Measurements from ENCODE around the gene CRB3. TPM values are rescaled to one million over a fixed set of nuclear protein-coding genes. Genes with fewer than 3 reads are reported as not detected.

Gene CRB3
- total RNA-seq, 4 donors from 2014 or later: 67.3 to 113 (median 76.1) TPM

DNA sequence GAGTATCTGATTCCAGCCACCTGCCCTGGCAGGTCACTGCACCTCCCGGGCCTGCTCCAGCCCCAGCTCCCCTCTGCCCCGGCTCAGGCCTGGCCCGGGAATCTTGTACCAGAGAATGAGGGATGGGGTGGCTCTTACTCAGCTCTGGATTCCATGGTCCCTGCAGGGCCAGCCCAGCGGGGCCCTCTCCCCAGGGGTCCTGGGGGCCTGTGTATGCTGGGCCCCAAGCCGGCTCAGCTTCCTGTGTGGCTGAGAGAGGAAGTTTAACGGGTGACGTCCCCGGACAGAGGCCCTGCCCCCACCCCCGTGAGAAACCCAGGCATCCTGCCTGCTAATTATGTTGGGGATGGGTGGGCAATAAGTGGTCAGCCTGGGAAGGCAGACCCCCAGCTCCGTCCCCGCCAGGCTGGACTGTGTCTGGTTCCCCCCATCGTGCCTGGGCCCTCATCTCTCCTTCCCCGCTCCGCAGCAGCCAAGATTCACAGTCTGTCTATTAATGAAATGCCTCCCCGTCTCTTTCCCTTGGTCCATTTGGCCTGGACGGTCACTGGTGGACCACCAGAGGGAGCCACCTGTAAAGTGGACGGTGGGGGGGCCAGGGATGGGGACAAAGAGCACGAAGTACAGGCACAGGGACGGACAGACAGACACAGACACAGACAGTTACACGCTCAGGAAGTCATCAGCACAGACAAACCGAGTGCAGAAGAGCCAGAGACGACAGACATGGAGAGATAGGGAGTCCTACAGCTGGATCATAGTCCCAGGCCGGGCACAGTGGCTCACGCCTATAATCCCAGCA, 17.7 kb downstream of the CRB3 start, which contains the start of gene DENND1C:
Gene DENND1C (minus strand): TSS at position 247 of the 802 bp plus-strand sequence. CDS start 92 bp downstream, at position 155.
- Histone ChIP-seq H3K36me3 (no peaks in the 10 kb centered on the region), H3K9me3 (no peaks in the 10 kb centered on the region), H3K27me3 (no peaks in the 10 kb centered on the region), H3K4me3 (peak within 1 kb of the TSS; percentile 29), H3K4me1 (peaks cover 4% of the 10 kb centered on the region), H3K27ac (no peak within 1 kb of the TSS)
- WGBS: 50% methylated on average over 23 of the region's 24 CpGs
- TF ChIP-seq, protein P1, sequence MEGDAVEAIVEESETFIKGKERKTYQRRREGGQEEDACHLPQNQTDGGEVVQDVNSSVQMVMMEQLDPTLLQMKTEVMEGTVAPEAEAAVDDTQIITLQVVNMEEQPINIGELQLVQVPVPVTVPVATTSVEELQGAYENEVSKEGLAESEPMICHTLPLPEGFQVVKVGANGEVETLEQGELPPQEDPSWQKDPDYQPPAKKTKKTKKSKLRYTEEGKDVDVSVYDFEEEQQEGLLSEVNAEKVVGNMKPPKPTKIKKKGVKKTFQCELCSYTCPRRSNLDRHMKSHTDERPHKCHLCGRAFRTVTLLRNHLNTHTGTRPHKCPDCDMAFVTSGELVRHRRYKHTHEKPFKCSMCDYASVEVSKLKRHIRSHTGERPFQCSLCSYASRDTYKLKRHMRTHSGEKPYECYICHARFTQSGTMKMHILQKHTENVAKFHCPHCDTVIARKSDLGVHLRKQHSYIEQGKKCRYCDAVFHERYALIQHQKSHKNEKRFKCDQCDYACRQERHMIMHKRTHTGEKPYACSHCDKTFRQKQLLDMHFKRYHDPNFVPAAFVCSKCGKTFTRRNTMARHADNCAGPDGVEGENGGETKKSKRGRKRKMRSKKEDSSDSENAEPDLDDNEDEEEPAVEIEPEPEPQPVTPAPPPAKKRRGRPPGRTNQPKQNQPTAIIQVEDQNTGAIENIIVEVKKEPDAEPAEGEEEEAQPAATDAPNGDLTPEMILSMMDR (IDR thresholded peaks at IDR 0.05): peak in 1 of 2 donors; percentile 24
- TF ChIP-seq POLR2AphosphoS5 (IDR thresholded peaks at IDR 0.05) (no peak), EP300 (IDR thresholded peaks at IDR 0.05) (no peak)
- DNase-seq (ENCODE audit: low spot score in 2 of 2): no peak

DNA sequence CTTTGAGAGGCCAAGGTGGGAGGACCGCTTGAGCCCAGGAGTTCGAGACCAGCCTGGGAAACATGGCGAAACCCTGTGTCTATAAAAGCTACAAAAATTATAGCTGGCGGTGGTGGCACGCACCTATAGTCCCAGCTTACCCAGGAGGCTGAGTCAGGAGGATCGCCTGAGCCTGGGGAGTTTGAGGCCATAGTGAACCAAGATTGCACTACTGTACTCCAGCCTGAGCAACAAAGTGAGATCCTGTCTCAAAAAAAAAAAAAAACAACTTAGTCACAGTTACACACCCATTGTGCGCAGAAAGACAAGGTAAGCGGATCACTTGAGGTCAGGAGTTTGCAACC, 18.2 kb downstream of the CRB3 start:
- Histone ChIP-seq H3K36me3 (no peaks in the 10 kb centered on the region), H3K9me3 (no peaks in the 10 kb centered on the region), H3K4me1 (no peaks in the 10 kb centered on the region), H3K4me3 (no peak overlapping the region), H3K27me3 (no peaks in the 10 kb centered on the region), H3K27ac (no peak overlapping the region)
- no peak for DNase-seq (ENCODE audit: low spot score in 2 of 2)
- TF ChIP-seq, protein P1 (IDR thresholded peaks at IDR 0.05): no peak
- TF ChIP-seq POLR2A (IDR thresholded peaks at IDR 0.05) (no peak), POLR2AphosphoS5 (IDR thresholded peaks at IDR 0.05) (no peak), EP300 (IDR thresholded peaks at IDR 0.05) (no peak)
- 96% methylated on average over 8 of the region's 8 CpGs for WGBS

DNA sequence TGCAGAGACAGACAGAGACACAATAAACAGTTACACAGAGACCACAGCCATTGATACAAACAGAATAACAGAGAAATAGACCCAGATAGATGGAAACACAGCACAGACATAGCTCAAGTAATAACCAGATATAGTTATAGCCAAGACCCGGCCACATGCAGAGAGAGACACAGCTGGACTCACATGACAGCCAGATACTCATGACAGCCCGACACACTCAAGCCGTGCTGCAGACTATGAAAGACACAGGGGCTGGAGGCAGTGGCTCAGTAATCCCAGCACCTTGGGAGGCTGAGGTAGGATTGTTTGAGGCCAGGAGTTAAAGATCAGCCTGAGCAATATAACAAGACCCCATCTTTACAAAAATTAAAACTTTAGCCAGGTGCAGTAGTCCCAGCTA, 19.2 kb downstream of the CRB3 start:
- no peak overlapping the region for H3K27ac ChIP-seq
- 36% methylated on average over 3 of the region's 3 CpGs for WGBS
- no peaks in the 10 kb centered on the region for H3K9me3 ChIP-seq
- H3K4me1 ChIP-seq: no peaks in the 10 kb centered on the region
- no peak for DNase-seq (ENCODE audit: low spot score in 2 of 2)
- no peaks in the 10 kb centered on the region for H3K27me3 ChIP-seq
- no peaks in the 10 kb centered on the region for H3K36me3 ChIP-seq
- TF ChIP-seq POLR2A (IDR thresholded peaks at IDR 0.05): no peak
- no peak for TF ChIP-seq EP300 (IDR thresholded peaks at IDR 0.05)
- TF ChIP-seq, protein P1 (IDR thresholded peaks at IDR 0.05): no peak
- H3K4me3 ChIP-seq: no peak overlapping the region

DNA sequence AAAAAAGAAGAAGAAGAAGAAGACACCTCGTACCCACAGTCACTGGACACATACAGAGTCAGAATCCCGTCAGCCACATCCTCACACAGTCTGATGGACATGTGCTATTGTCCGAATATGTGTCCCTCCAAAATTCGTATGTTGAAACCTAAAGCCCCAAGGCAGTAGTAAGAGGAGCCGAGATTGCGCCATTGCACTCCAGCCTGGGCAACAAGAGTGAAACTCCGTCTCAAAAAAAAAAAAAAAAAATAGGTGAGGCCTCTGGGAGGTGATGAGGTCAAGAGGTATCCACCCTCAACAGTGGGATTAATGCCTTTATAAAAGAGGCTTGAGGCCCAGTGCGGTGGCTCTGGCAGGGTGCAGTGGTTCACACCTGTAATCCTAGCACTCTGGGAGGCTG, 20.2 kb downstream of the CRB3 start:
- Histone ChIP-seq H3K4me1 (no peaks in the 10 kb centered on the region), H3K36me3 (no peaks in the 10 kb centered on the region), H3K27me3 (no peaks in the 10 kb centered on the region), H3K9me3 (no peaks in the 10 kb centered on the region), H3K27ac (no peak overlapping the region), H3K4me3 (no peak overlapping the region)
- TF ChIP-seq POLR2AphosphoS5 (IDR thresholded peaks at IDR 0.05): no peak
- TF ChIP-seq EP300 (IDR thresholded peaks at IDR 0.05): no peak
- TF ChIP-seq, protein P1 (IDR thresholded peaks at IDR 0.05): no peak
- no peak for TF ChIP-seq POLR2A (IDR thresholded peaks at IDR 0.05)
- no peak for DNase-seq (ENCODE audit: low spot score in 2 of 2)
- 88% methylated on average over 8 of the region's 8 CpGs for WGBS

DNA sequence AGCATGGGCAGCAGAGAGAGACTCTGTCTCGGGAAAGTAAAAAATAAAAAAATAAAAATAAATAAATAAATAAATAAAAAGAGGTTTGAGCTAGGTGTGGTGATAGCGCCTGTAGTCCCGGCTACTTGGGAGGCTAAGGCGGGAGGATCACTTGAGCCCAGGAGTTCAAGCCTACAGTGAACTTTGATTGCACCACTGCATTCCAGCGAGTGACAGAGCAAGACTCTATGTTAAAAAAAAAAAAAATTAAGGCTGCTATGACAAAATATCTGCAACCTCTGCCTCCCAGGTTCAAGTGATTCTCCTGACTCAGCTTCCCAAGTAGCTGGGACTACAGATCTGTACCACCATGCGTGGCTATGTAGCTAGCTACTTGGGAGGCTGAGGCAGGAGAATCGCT, 20.8 kb downstream of the CRB3 start:
- H3K4me1 ChIP-seq: no peaks in the 10 kb centered on the region
- TF ChIP-seq POLR2A (IDR thresholded peaks at IDR 0.05) (no peak), POLR2AphosphoS5 (IDR thresholded peaks at IDR 0.05) (no peak), EP300 (IDR thresholded peaks at IDR 0.05) (no peak)
- TF ChIP-seq, protein P1 (IDR thresholded peaks at IDR 0.05): no peak
- 88% methylated on average over 7 of the region's 7 CpGs for WGBS
- H3K9me3 ChIP-seq: no peaks in the 10 kb centered on the region
- no peaks in the 10 kb centered on the region for H3K27me3 ChIP-seq
- H3K27ac ChIP-seq: no peak overlapping the region
- H3K4me3 ChIP-seq: no peak overlapping the region
- no peaks in the 10 kb centered on the region for H3K36me3 ChIP-seq
- DNase-seq (ENCODE audit: low spot score in 2 of 2): no peak
